ENCODE data around the gene KCNS1.

GRCh38 chr20:45121388-45121787 is 20.5 kb upstream of the KCNS1 start:
- no peak for TF ChIP-seq CTCF (conservative IDR thresholded peaks at IDR 0.05 in 1 of 2, IDR thresholded peaks at IDR 0.05 in 1 of 2; ENCODE audit: low read depth in 1 of 2, low read length in 2 of 2)
- TF ChIP-seq EZH2 (IDR thresholded peaks at IDR 0.05; ENCODE audit: low read length, missing control alignments): no peak

All from fibroblast of lung (primary cell).